GM12801 (cell line): ENCODE measurements around the gene C22orf15.

Experiments
- CTCF ChIP-seq: IDR thresholded peaks from one replicate; pipeline ENCODE4 v1.5.1; 2011; ENCODE audit warnings: control low read depth; ENCODE audit not compliant: insufficient read length; ENCODE audit errors: extremely low read depth

Gene C22orf15

GRCh38 chr22:23782252-23782651, 19.5 kb downstream of the C22orf15 start:
- TF ChIP-seq CTCF, result no peak

- TF ChIP-seq CTCF, result no peak
Observed at GRCh38 chr22:23782703-23783102, 19.9 kb downstream of the C22orf15 start.

GRCh38 chr22:23783265-23784150, 20.7 kb downstream of the C22orf15 start:
- no peak for TF ChIP-seq CTCF

GRCh38 chr22:23784215-23784732, 21.5 kb downstream of the C22orf15 start:
- no peak for TF ChIP-seq CTCF

- TF ChIP-seq CTCF, result no peak
Observed at GRCh38 chr22:23786261-23786710, 23.5 kb downstream of the C22orf15 start.

GRCh38 chr22:23786752-23787599, 24.2 kb downstream of the C22orf15 start, which contains the start of gene SMARCB1:
Gene SMARCB1 (plus strand): TSS chr22:23786966. CDS start chr22:23787170, 204 bp downstream.
- TF ChIP-seq CTCF, result no peak

GRCh38 chr22:23787600-23787896, 24.8 kb downstream of the C22orf15 start:
- TF ChIP-seq CTCF, result no peak
